Activated gamma-delta T cell (primary cell): Measurements from ENCODE around the gene COL26A1.

ENCODE experiments used
- DNase-seq: peaks from one replicate; lab custom pipeline; 2025; lab: John Stamatoyannopoulos, UW

The COL26A1 gene

GRCh38 chr7:101575168-101575567 lies 212.5 kb downstream of the COL26A1 start:
- DNase-seq: no peak

GRCh38 chr7:101575721-101576120 lies 213.0 kb downstream of the COL26A1 start:
- DNase-seq: no peak

GRCh38 chr7:101576998-101577397 lies 214.3 kb downstream of the COL26A1 start:
- DNase-seq: no peak

GRCh38 chr7:101578552-101578951 lies 215.9 kb downstream of the COL26A1 start:
- no peak for DNase-seq

GRCh38 chr7:101580596-101580995 lies 217.9 kb downstream of the COL26A1 start:
- no peak for DNase-seq

GRCh38 chr7:101581891-101582290 lies 219.2 kb downstream of the COL26A1 start:
- DNase-seq: no peak

GRCh38 chr7:101582971-101583370 lies 220.3 kb downstream of the COL26A1 start:
- DNase-seq: no peak

- no peak for DNase-seq
Measured at GRCh38 chr7:101586078-101586905, 223.6 kb downstream of the COL26A1 start.

- no peak for DNase-seq
Measured at GRCh38 chr7:101586906-101587677, 224.4 kb downstream of the COL26A1 start.

GRCh38 chr7:101588131-101588935 lies 225.7 kb downstream of the COL26A1 start:
- no peak for DNase-seq

- DNase-seq: no peak
Measured at GRCh38 chr7:101589052-101589451, 226.4 kb downstream of the COL26A1 start.

- no peak for DNase-seq
Measured at GRCh38 chr7:101589976-101590662, 227.4 kb downstream of the COL26A1 start.

- DNase-seq: no peak
Measured at GRCh38 chr7:101590663-101591435, 228.2 kb downstream of the COL26A1 start.

- no peak for DNase-seq
Measured at GRCh38 chr7:101591504-101591903, 228.8 kb downstream of the COL26A1 start.

GRCh38 chr7:101593556-101593955 lies 230.9 kb downstream of the COL26A1 start:
- DNase-seq: no peak

GRCh38 chr7:101594790-101595189 lies 232.1 kb downstream of the COL26A1 start:
- DNase-seq: no peak

GRCh38 chr7:101595246-101595645 lies 232.6 kb downstream of the COL26A1 start:
- no peak for DNase-seq

GRCh38 chr7:101595766-101596537 lies 233.3 kb downstream of the COL26A1 start:
- DNase-seq: no peak

- DNase-seq: no peak
Measured at GRCh38 chr7:101596898-101597297, 234.2 kb downstream of the COL26A1 start.

- no peak for DNase-seq
Measured at GRCh38 chr7:101597941-101598340, 235.3 kb downstream of the COL26A1 start.
